ENCODE results near the gene UNC45A.

The UNC45A gene

DNA sequence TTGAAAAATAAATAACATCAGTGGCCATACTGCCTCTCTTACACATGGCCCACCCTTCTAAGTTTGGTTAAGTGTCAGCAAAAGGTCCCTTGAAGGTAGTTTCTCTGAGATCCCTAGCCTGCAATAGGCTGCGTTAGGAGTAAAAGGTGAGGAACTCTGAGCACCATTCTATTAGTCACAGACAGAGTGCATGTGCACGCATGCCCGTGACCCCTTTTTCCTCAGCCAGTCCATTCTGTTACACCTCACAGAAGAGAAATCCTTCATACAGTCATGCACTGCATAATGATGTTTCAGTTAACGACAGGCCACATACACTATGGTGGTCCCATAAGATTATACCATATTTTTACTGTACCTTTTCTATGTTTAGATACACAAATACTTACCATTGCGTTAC is 32.1 kb downstream of the UNC45A start:
- no peak for DNase-seq (ENCODE audit: low spot score)

DNA sequence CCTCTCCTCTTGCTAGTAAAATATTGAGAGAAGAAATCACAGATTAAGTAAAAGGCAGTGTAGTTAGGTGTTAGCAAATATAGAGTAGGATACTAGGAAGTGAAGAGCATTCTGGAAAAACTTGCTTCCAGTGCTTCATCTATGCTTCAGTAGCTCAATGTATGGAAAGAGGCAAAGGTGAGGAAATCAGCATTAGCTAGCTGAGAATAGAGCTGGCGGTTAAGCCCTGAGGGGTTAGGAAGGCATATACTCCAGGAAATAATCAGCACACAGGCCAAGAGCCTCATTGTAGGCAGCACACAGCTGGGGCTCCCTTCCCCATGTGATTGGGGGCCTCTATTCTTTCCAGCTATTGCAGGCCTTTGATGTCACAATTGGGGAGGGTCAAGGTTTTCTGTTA is 33.3 kb downstream of the UNC45A start:
- no peak for DNase-seq (ENCODE audit: low spot score)

DNA sequence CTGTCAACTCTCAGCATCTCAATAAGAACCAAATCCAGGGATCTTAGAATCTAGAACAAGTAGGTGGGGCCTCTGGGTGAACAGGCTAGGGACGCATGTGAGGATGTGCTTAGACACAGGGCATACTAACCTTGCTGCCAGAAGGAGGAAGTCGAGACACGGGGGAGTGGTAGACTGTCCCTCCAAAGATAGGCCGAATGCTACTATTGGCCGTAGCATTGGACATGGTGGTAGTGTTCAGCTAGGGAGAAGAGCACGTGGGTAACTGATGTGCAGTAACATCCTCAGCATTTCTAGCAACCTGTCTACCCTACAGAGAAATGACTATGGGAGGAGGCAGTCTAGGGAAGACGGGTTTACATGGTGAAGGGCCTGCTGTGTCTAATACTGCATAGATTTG is 35.2 kb downstream of the UNC45A start:
- no peak for DNase-seq (ENCODE audit: low spot score)

DNA sequence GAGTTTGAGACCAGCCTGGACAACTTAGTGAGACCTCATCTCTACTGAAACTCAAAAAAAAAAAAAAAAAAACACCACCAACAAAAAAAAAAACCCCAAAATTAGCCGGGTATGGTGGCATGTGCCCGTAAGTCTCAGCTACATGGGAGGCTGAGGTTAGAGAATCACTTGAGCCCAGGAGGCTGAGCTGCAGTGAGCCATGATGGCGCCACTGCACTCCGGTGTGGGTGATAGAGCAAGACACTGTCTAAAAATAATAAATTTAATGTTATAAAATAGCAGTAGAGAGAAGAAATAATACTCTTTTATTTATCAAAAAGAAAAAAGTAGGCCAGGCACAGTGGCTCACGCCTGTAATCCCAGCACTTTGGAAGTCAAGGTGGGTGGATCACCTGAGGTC is 37.0 kb downstream of the UNC45A start:
- no peak for DNase-seq (ENCODE audit: low spot score)

DNA sequence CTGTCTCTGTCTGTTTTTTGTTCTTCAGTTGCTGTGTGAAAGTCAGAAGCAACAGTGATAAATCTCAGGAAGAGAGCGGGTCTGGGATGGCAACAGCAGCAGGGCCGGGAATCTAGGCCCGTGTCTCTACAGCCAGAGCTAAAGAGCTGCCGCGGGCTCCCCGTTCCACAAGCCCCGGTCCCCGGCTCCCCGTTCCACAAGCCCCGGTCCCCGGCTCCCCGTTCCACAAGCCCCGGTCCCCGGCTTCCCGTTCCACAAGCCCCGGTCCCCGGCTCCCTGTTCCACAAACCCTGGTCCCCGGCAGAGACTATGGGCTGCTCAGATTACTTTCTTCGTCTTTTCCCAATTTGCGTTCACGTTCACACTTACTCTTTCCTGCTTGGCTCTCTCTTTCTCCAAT is 39.1 kb downstream of the UNC45A start:
- no peak for DNase-seq (ENCODE audit: low spot score)

DNA sequence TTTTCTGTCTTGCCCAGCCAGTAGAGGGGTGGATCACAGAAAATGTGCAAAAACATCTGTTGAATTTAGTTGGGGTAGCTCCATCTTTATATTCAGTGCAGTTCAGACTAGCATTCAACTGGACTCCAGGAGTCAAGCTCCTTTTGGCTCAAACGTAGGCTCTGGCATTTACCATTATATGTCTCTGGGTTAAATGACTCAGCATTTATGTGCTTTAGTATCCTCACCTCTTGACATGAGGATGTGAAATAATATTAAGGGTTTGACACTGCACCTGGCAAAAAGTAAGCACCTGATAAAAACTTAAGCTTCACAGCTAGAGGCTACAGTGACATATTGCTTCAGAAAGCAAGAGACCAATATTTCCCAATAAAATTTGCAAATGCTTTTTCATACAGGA is 44.5 kb downstream of the UNC45A start:
- DNase-seq (ENCODE audit: low spot score), result no peak

DNA sequence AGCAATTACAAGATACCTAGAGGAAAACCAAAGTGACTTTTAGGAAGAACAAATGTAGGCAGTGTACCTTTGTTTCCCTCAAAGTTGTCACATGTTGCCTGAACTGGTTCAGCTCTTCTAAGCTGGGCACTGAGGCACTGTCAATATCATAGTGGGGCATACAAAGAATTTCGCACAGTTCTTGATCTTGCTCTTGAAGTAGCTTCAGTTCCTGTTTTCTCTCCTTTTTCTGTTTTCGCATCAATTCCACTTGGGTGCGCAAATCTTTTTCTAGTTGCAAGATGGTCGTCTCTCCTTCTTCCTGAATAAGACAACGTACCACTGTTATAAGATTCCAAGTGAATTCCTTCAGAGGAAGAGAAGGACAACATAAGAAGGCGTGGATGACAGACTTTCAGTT is 46.6 kb downstream of the UNC45A start:
- DNase-seq (ENCODE audit: low spot score), result no peak

DNA sequence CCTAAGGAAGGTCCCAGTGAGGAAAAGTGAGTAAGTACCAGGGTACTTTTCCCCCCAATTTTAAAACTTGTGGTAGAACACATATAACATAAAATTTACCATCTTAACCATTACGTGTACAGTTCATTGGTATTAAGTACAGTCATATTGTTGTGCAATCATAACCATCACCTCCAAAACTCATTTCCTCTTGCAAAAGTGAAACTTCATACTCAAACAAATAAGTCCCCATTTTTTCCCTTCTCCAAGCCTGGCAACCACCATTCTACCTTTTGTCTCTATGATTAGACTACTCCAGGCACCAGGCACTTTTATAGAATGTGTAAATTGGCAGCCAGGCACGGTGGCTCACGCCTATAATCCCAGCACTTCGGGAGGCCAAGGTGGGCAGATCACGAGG is 47.0 kb downstream of the UNC45A start:
- DNase-seq (ENCODE audit: low spot score), result no peak

DNA sequence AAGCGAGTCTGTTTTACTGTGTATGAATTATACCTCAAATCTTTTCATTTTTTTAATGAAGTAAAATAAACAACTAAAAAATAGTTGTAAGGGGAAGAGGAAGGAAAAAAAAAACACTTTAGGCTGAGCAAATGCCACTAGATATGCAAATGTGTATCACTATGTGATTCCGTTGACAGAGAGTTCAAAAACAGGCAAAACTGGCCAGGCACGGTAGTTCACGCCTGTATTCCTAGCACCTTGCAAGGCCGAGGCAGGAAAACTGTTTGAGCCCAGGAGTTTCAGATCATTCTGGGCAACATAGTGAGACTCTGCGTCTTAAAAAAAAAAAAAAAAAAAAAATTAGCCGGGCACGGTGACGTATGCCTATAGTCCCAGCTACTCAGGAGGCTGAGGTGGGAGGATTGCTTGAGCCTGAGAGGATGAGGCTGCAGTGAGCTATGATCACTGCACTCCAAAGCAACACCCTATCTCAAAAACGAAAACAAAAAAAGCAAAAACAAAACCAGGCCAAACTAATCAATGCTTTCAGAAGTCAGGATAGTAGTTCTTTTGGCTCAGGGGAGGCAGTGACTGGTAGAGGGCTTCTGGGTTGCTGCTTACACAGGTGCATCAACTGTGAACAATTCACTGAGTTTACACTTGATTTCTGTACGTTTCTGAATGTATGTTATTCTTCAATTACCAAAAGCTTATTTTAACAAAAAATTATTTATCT is 51.9 kb downstream of the UNC45A start:
- DNase-seq (ENCODE audit: low spot score), result no peak

DNA sequence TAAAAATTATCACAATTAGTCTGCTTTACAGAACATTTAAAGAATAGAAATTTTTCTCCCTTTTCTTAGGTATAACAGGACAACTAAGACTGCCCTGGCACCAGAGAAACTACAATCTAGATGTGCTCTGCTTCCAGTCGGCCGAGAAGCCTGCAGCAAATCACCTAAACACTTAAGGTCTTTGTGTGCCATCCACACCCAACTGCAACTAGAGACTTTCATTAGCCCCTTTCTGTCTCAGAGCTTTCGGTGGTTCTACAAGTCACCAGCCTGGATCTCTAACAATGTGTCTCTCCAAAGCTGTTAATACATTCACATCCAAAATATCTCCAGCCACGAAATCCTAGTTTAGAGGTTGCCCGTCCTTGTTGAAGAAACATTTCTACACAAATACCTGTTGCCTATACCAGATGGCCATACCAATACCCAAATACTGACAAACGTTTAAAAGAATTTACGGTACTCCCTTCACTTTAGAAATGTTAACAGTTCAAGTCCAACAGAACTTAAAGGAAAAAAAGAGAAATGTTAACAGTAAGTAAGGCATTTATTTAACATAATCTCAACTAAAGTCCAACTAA is 52.6 kb downstream of the UNC45A start:
- no peak for DNase-seq (ENCODE audit: low spot score)

DNA sequence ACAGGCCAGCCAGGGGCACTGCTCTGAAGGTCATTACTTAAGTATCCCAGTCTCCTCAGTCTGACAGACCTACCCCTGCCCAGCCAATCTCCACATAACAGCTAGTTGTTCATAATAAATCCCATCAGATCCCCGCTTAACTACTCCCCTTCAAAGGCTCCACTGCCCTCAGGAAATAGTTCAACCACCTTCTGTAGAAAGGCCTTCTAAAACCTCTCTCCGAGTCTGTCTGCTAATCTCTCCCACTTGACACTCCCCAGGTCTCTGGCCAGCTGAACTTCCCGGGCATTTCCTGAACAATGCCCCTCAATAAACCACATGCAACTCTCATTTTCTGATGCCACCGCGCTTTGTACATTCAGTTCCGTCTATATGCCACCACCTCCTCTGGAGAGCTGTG is 53.2 kb downstream of the UNC45A start:
- no peak for DNase-seq (ENCODE audit: low spot score)

DNA sequence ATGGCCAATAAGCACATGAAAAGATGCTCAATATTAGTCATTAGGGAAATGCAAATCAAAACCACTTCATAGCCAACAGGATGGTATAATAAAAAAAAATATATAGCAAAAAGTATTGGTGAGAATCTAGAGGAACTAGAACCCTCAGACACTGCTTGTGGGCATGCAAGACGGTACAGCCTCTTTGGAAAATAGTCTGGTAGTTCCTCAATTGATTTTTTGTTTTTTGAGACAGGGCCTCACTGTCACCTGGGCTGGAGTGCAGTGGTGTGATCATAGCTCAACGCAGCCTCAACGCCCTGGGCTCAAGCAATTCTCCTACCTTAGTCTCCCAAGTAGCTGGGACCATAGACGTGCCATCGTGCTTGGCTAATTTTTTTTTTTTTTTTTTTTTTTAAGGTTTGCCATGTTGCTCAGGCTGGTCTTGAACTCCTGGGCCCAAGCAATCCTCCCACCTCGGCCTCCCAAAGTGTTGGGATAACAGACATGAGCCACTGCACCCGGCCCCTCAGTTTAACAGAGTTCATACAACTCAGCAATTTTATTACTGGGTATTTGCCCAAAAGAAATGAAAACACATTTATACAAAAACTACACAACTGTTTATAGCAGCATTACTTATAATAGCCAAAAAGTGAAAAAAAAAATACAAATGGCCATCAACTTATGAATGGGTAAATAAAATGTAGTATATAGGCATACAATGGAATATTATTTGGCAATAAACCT is 54.1 kb downstream of the UNC45A start:
- no peak for DNase-seq (ENCODE audit: low spot score)

DNA sequence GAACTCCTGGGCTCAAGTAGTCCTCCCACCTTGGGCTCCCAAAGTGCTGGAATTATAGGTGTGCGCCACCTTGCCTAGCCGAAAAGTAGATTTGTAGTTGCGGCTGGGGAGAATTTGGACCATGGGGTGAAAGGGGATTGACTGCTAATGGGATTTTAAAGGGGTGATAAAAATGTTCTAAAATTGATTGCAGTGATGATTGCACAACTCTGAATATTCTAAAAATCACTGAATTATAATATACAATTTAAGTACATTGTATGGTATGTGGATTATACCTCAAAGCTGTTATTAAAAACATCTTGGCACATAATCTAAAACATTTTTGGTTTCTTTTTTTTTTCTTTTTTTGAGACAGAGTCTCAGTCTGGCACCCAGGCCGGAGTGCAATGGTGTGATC is 55.4 kb downstream of the UNC45A start:
- DNase-seq (ENCODE audit: low spot score), result no peak

DNA sequence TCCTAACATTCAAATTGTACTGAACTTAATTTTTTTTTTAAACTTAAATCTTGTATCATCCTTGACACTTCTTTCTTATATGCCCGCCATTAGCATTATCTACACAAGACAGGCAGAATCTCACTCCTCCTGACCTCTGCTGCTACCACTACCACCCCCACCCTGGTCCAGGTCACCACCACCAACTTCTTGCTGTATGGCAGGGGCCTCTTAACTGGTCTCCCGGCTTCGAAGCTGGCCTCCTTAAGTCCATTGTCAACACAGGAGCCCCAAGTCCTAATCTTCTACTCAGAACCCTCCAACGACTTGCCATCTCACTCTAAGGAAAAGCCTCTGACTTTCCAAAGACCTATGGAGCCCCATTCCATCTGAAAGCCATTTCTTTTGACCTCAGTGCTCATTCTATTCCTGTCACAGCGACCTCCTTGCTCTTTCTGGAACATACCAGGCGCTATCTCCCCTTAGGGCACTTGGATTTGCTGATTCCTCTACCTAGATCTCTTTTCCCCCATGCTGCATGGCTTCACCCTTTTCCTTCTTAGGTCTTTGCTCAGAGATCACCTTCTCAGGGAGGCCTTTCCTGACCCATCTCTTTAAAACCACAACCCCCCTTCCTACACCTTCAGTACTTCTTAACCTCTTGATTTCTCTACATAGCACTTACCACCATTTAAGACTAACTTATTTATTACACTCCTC is 56.7 kb downstream of the UNC45A start:
- DNase-seq (ENCODE audit: low spot score), result no peak

DNA sequence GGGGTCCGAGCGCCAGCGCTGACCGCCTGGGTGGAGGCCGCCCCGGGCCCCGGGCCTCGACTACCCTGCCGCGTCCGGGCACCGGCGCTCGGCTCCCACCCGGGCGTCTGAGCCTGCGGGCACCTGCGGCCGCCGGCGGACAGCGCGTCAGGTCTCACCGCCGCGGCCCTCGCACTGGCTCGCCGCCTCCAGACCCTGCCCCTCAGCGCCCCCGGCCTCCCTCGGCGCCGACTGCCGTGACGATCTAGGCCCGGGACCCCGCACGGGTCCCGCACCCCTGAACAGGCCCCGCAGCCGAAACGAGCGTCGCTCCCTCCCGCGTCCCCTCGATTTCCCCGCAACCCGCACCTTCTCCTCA is 59.0 kb downstream of the UNC45A start:
- DNase-seq (ENCODE audit: low spot score), result no peak

DNA sequence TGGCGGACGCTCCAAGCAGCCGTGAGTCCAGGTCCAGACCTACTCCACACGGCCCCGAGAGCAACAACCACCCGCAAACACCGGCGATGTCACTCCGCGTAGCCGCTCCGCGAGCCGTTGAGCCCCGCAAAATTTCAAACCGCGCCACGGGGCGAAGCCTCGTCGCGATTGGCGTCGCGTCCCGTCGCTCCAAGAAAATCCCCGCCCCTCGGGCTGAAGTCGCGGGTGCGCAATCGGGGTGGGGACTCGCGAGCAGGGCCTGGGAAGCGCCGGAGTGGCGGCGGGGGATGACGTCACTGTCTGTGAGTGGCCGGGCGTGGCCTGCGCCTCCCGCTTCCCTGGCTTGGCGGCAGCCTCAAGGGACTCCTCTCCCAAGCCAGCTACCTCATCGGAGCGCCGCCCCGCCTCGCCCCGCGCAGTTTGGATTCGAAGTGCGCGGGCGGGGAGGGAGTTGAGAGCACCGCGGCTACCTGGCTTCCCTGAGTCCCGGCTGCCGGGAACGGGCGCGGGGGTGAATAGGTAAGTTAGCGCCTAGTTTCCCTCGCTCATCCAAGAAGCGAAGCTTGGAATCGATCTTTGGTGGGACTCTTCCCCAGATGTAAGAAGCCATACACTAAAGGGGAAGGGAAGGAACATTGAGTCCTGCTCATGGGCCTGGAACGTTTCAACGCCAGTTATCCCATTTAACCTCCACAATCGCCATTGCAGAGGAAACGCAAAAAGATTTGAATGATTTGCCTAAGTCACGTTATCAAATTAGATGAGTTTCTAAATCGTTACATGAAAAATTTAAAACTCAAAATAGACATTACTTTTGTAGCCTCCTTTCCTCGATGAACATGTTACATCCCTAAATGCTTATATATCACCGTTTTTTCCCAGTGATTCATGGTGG is 59.6 kb downstream of the UNC45A start, which contains the start of gene PRC1:
PRC1 (minus strand) TSS at position 119 of the 895 bp plus-strand sequence; CDS start at position 1, 118 bp downstream.
- peak; percentile 99 for DNase-seq (ENCODE audit: low spot score)

DNA sequence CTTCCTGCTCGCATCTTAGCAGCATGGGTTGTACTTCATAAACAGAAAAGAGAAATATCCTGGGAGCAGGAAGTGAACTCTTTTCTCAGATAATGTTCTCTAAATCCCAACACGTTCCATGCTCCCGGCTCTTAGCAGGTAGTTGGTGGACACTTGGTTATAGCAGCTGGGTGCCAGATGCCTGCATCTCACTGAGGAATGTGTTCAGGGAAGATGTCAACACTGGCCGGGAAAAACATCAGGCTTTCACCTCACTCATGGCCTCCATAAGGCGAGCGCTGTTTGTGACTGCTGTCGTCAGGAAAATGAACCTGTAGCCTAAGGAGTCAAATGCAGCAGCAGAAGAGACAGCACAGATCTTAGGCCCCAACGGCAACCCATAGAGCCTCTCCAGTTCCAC is 63.7 kb downstream of the UNC45A start:
- no peak for DNase-seq (ENCODE audit: low spot score)

DNA sequence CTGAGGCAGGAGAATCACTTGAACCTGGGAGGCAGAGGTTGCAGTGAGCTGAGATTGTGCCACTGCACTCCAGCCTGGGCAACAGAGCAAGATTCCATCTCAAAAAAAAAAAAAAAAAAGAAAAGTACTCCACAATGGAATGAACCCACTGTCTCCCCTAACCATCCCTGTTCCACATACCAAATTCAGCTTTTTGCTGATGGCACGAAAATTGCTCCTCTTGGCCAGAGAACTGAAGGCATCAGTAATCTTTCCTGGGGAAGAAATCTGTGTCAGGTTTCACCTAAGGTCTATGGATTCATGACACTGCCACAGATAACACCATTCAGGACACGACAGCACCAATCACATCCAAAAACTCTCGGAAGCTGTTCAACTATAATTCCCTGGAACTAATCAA is 66.1 kb downstream of the UNC45A start:
- DNase-seq (ENCODE audit: low spot score), result no peak
